ENCODE data around the gene KCTD17.

DNA sequence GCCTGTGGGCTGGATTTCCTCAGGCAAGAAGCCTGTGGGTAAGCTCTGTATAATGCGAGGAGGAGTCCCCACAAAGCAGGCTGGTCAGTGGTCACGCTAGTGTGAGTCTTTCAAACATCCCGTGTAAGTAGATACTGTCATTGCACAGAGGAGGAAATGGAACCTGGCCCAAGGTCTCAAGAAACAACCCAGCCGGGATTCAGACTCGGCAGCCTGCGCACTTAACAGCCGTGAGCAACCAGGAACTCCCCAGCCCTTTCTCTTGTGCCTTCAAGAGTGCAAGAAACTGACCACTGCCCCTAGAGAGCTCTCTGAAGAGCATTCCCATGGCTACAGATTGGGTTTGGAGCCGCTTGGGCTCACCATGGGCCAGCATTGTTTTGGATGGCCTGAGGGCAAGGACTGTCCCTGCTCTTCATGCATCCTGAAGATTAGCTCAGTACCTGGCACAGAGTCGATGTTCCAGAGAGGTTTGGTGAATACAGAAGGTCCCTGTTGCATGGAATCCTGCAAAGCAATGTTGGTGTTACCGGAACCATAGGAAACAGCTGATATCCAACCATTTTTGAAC lies 26.0 kb upstream of the KCTD17 start:
- TF ChIP-seq, protein P1, sequence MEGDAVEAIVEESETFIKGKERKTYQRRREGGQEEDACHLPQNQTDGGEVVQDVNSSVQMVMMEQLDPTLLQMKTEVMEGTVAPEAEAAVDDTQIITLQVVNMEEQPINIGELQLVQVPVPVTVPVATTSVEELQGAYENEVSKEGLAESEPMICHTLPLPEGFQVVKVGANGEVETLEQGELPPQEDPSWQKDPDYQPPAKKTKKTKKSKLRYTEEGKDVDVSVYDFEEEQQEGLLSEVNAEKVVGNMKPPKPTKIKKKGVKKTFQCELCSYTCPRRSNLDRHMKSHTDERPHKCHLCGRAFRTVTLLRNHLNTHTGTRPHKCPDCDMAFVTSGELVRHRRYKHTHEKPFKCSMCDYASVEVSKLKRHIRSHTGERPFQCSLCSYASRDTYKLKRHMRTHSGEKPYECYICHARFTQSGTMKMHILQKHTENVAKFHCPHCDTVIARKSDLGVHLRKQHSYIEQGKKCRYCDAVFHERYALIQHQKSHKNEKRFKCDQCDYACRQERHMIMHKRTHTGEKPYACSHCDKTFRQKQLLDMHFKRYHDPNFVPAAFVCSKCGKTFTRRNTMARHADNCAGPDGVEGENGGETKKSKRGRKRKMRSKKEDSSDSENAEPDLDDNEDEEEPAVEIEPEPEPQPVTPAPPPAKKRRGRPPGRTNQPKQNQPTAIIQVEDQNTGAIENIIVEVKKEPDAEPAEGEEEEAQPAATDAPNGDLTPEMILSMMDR (conservative IDR thresholded peaks at IDR 0.05; ENCODE audit: low read length): no peak
- TF ChIP-seq EZH2phosphoT487 (IDR thresholded peaks at IDR 0.05; ENCODE audit: borderline replicate concordance): no peak

Data from Loucy (cell line).